Colon (tissue), 2 donors: ENCODE results near the gene FHAD1.

Experiments
- FAIRE-seq: peaks from 2 replicates; lab custom pipeline; 2012; peaks lifted over from hg19 to GRCh38; lab: Jason Lieb, UNC
- donor health status: control.
- donor health status: control.

The FHAD1 gene

GRCh38 chr1:15218287-15219279, 28.4 kb upstream of the FHAD1 start:
- FAIRE-seq, result no peak

DNA sequence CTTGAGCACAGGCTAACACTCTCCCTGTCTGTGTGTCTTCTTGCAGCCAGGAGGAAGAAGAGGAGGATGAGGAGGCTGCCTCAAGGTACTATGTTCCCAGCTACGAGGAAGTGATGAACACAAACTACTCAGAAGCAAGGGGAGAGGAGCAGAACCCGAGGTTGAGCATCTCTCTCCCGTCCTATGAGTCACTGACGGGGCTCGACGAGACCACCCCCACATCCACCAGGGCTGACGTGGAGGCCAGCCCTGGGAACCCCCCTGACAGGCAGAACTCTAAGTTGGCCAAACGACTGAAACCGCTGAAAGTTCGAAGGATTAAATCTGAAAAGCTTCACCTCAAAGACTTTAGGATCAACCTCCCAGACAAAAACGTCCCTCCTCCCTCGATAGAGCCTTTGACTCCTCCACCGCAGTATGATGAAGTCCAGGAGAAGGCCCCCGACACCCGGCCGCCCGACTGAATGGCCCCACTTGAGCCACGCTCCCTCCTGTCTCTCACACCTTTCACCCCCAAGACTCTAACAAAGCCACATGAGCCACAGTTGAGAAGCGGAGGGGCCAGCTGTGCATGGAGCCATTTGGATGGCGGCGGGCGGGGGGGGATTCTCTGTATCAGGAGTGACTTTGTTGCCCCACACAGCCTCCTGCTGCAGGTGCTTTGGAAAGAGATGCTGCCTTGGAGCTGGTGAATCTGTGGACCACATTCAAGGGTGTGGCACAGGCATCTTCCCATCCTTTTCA, 27.6 kb upstream of the FHAD1 start:
- no peak for FAIRE-seq

- FAIRE-seq, result no peak
Measured at GRCh38 chr1:15220024-15220392, 27.0 kb upstream of the FHAD1 start.

DNA sequence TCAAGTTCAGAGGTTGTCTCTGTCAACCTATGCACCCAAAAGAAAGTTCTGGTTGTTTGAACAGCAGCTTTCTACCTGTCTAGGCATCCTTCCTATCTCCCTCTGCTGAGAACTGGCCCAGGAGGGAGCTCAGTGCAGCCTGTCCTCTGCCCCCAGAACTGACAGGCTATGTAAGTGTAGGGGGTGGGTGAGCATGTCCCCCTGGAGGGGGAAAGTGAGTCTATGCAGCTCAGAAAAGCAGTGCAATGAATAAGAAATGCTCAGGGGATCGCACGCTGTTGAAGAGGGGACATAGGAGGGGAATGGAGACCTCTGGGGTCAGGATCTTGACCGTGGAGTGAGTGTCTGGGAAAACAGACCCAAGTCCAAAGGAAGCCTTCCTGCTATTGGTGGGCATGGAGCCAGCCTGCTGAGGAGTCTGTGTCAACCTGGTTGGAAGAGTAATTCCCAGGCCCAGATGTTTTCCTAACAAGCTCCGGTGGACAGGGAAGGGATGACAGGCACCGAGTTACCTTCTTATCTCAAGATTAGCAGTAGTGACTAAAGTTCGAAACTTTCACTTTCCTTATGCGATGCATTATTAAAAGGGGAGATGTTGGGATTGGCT, 26.1 kb upstream of the FHAD1 start:
- no peak for FAIRE-seq

- FAIRE-seq, result no peak
Measured at GRCh38 chr1:15222653-15223303, 24.2 kb upstream of the FHAD1 start.

- FAIRE-seq, result no peak
Measured at GRCh38 chr1:15224259-15224869, 22.7 kb upstream of the FHAD1 start.

DNA sequence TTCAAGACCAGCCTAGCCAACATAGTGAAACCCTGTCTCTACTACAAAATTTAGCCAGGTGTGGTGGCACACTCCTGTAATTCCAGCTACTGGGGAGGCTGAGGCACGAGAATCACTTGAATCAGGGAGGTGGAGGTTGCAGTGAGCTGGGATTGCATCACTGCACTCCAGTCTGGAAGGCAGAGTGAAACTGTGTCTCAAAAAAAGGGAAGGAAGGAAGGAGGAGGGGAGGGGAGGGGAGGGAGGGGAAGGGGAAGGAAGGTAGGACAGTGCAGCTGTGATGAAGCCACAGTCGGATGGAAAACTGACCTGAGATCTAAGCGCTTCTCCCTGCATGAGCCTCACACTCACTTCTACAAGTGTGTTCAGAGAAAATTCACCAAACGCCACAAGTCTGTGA, 22.0 kb upstream of the FHAD1 start:
- no peak for FAIRE-seq

- no peak for FAIRE-seq
Measured at GRCh38 chr1:15225461-15225860, 21.6 kb upstream of the FHAD1 start.

GRCh38 chr1:15226388-15227255, 20.4 kb upstream of the FHAD1 start:
- no peak for FAIRE-seq

- FAIRE-seq, result peak; percentile 45
Measured at GRCh38 chr1:15229707-15230131, 17.3 kb upstream of the FHAD1 start.

DNA sequence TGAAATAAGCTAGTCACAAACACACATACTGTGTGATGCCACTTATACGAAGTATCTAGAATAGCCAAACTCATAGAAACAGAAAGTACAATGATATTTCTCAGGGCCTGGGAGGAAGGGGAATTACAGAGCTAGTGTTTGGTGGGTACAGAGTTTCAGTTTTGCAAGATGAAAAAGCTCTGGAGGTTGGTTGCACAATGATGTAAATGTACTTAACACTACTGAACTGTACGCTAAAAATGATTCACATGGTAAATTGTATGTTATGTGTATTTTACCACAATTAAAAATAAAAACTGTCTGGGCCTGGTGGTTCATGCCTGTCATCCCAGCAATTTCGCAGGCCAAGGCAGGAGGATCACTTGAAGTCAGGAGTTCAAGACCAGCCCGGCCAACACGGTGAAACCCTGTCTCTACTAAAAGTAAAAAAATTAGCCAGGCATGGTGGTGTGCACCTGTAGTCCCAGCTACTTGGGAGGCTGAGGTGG, 15.3 kb upstream of the FHAD1 start:
- no peak for FAIRE-seq

- FAIRE-seq, result no peak
Measured at GRCh38 chr1:15233689-15234088, 13.3 kb upstream of the FHAD1 start.

DNA sequence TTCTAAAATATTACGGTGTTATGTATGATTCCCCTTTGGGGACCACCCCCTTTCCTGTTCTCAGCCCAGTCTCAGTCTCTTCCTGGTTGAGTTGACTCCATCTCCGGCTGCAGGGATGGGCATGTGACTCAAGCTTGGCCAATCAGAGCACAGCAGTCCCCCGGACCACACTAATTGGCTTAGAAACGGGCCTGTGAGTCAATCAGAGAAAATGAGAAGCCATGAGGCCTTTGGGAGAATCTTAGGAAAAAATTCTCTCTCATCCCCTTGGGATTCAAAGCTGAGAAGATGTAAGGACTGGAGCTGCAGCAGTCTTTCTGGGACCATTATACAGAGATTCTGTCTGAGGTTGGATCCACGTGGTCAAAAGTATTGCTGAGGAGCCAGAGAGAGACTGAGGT, 10.7 kb upstream of the FHAD1 start:
- FAIRE-seq, result no peak

DNA sequence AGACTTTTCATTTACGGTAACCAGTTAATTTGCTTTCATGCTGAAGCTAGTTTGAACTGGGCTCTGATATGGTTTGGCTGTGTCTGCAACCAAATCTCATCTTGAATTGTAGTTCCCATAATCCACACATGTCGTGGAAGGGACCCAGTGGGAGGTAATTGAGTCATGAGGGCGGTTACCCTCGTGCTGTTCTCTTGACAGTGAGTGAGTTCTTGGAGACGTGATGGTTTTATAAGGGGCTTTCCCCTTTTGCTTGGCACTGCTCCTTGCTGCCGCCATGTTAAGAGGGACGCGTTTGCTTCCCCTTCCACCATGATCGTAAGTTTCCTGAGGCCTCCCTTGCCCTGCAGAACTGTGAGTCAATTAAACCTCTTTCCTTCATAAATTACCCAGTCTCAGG, 10.3 kb upstream of the FHAD1 start:
- FAIRE-seq, result no peak

- FAIRE-seq, result no peak
Measured at GRCh38 chr1:15238789-15239188, 8.2 kb upstream of the FHAD1 start.

GRCh38 chr1:15242766-15243165, 4.3 kb upstream of the FHAD1 start:
- FAIRE-seq, result no peak

DNA sequence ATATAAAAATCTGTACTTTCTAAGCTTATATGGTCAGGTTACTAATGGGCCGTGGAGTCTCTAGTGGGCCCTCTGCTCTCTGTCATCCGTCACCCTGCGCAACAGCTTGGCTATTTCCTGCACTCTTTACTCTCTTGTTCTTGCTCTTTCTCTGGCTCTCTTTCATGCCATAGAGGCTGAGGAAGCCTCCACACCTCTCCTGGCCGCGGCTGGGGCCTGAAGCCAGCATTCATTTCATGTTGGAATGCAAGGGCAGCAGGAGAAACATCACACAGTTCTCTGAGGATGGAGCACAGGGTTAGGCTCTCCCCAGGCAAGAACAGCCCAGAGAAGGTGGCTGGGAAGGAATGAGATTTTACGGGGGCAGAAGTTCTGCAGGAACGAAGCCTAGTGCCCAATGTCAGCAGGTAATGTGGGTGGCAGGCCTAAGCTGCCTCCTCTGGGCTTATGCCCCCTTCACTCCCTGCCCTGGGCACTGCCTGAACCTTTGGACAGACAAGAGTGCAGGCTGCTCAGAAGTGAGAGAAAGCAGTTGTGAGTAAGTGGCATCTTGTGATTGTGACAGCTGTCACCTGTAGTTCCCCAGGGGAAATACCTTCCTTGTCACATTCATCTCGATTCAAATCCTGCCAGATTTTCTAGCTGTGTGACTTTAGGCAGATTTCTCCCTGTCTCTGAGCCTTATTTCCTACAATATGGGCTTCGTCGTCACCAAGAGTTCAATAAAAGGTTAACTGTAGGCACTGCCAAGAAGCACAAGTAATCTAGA, 3.6 kb upstream of the FHAD1 start:
- FAIRE-seq, result no peak

DNA sequence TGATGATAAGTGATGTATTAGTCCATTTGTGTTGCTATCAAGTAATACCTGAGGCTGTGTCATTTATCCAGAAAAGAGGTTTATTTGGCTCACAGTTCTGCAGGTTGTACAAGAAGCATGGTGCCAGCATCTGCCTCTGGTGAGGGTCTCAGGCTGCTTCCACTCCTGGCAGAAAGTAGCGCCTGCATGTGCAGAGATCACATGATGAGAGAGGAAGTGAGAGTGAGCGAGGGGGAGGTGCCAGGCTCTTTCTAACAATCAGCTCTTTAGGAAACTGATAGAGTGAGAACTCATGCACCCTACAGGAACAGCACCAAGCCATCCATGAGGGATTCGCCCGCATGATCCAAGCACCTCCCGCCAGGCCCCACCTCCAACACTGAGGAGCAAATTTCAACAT, 2.2 kb upstream of the FHAD1 start:
- FAIRE-seq, result no peak

GRCh38 chr1:15245593-15246360, 1.2 kb upstream of the FHAD1 start:
- FAIRE-seq, result no peak
